Neural cell (in vitro differentiated cells): ENCODE measurements around the gene LILRA1. TPM values are rescaled to one million over a fixed set of nuclear protein-coding genes. Genes with fewer than 3 reads are reported as not detected.
"Not testable (repeated sequence)": the region's sequence is repeated elsewhere in the genome, so short reads cannot be mapped to it uniquely, and the experiment has no call there.

Experiments
- H2AFZ ChIP-seq: fragments of 200-600, 300-800 bp; sonication (generic), shearing (Covaris generic); 2 replicates; pipeline ENCODE4 v1.6.0; 2014; ENCODE audit warnings: low read depth, mild to moderate bottlenecking, antibody characterized with exemption, low read length, moderate library complexity
- H3F3A ChIP-seq: fragments of 200-600 bp; shearing (Covaris generic); 2 replicates; pipeline ENCODE4 v1.6.1; 2016; ENCODE audit warnings: mild to moderate bottlenecking, moderate library complexity, mixed read lengths, antibody characterized with exemption, low read length; ENCODE audit not compliant: insufficient read depth, poor library complexity, severe bottlenecking
- H3K27ac ChIP-seq: fragments of 200-600, 300-800 bp; sonication (generic), shearing (Covaris generic); 2 replicates; pipeline ENCODE4 v1.5.1; 2014; ENCODE audit warnings: mild to moderate bottlenecking, low read length, moderate library complexity
- H3K27me3 ChIP-seq: fragments of 300-800, 200-600 bp; sonication (generic), shearing (Covaris generic); 2 replicates; pipeline ENCODE4 v1.6.0; 2014; ENCODE audit warnings: mild to moderate bottlenecking, low read depth, low read length, moderate library complexity; ENCODE audit not compliant: insufficient read depth
- H3K36me3 ChIP-seq: fragments of 300-800, 200-600 bp; sonication (generic), shearing (Covaris generic); 2 replicates; pipeline ENCODE4 v1.5.1; 2014; ENCODE audit warnings: mild to moderate bottlenecking, antibody characterized with exemption, low read length, moderate library complexity; ENCODE audit not compliant: insufficient read depth
- H3K4me2 ChIP-seq: fragments of 300-800, 200-600 bp; sonication (generic), shearing (Covaris generic); 2 replicates; pipeline ENCODE4 v1.6.0; 2014; ENCODE audit warnings: mild to moderate bottlenecking, low read length
- H3K4me3 ChIP-seq: fragments of 300-800, 200-600 bp; sonication (generic), shearing (Covaris generic); 2 replicates; pipeline ENCODE4 v1.5.1; 2014; ENCODE audit warnings: mild to moderate bottlenecking, low read length, moderate library complexity
- H3K79me2 ChIP-seq: fragments of 200-600 bp; shearing (Covaris generic); replicated peaks from 2 replicates; pipeline ENCODE4 v1.6.0; 2014; ENCODE audit warnings: mild to moderate bottlenecking, low read length, moderate library complexity; ENCODE audit not compliant: insufficient read depth
- H3K9ac ChIP-seq: fragments of 300-800, 200-600 bp; sonication (generic), shearing (Covaris generic); 2 replicates; pipeline ENCODE4 v1.6.1; 2016; ENCODE audit warnings: mild to moderate bottlenecking, low read length, mixed read lengths
- H3K9me2 ChIP-seq: fragments of 200-600 bp; shearing (Covaris generic); 2 replicates; pipeline ENCODE4 v1.6.1; 2016; ENCODE audit warnings: mild to moderate bottlenecking, low read length, mixed read lengths; ENCODE audit not compliant: insufficient read depth
- H3K9me3 ChIP-seq: fragments of 200-600, 300-800 bp; sonication (generic), shearing (Covaris generic); 2 replicates; pipeline ENCODE4 v1.6.1; 2016; ENCODE audit warnings: mild to moderate bottlenecking, mixed run types, low read length, moderate library complexity, mixed read lengths
- H4K20me1 ChIP-seq: fragments of 200-600 bp; shearing (Covaris generic); 2 replicates; pipeline ENCODE4 v1.6.1; 2016; ENCODE audit warnings: mild to moderate bottlenecking, mixed run types; ENCODE audit not compliant: insufficient read depth
- CTCF ChIP-seq: fragments of 450-650 bp; IDR thresholded peaks from 2 replicates; pipeline ENCODE4 v1.5.1; 2014; ENCODE audit warnings: antibody characterized with exemption, mild to moderate bottlenecking, moderate library complexity; ENCODE audit not compliant: poor library complexity, severe bottlenecking
- EZH2 ChIP-seq: fragments of 200-600, 300-800 bp; shearing (Covaris generic), sonication (generic); IDR thresholded peaks from 2 replicates; pipeline ENCODE4 v1.6.1; 2014; ENCODE audit warnings: antibody characterized with exemption, low read length, borderline replicate concordance, mild to moderate bottlenecking; ENCODE audit not compliant: insufficient read depth, poor library complexity, severe bottlenecking
- MXI1 ChIP-seq: fragments of 450-650 bp; conservative IDR thresholded peaks from 2 replicates; pipeline ENCODE4 v1.6.1; 2014; ENCODE audit warnings: antibody characterized with exemption, mild to moderate bottlenecking; ENCODE audit not compliant: poor library complexity, severe bottlenecking
- RAD21 ChIP-seq: fragments of 450-650 bp; conservative IDR thresholded peaks from 2 replicates; pipeline ENCODE4 v1.6.1; 2014; ENCODE audit warnings: antibody characterized with exemption, mild to moderate bottlenecking, moderate library complexity
- REST ChIP-seq: IDR thresholded peaks from 2 replicates; pipeline ENCODE4 v1.6.1; 2012; ENCODE audit warnings: borderline replicate concordance
- TAF1 ChIP-seq: IDR thresholded peaks from 2 replicates; pipeline ENCODE4 v1.6.1; 2012; ENCODE audit warnings: low read depth
- polyA plus RNA-seq: library from polyadenylated mRNA; depleted of rRNA; stranded (reverse); fragments of >200 nt; gene quantifications from 2 replicates; pipeline ENCODE4 v1.2.3, GENCODE V29; 2014

Gene LILRA1
- polyA plus RNA-seq, 1 donor from 2014 or later: not detected

GRCh38 chr19:54631489-54632337, 38.3 kb downstream of the LILRA1 start:
- not testable (repeated sequence) for H4K20me1 ChIP-seq, H3F3A ChIP-seq, H3K4me3 ChIP-seq, H2AFZ ChIP-seq, H3K27ac ChIP-seq, H3K27me3 ChIP-seq, H3K36me3 ChIP-seq, H3K9ac ChIP-seq, H3K9me2 ChIP-seq, H3K4me2 ChIP-seq, H3K79me2 ChIP-seq, H3K9me3 ChIP-seq

- H3K27me3 ChIP-seq, H3K9me3 ChIP-seq: not testable (repeated sequence)
These were observed 39.1 kb downstream of the LILRA1 start for GRCh38 chr19:54632517-54632916.

GRCh38 chr19:54633401-54633800, 40.0 kb downstream of the LILRA1 start:
- Histone ChIP-seq H3K4me3 (no peak overlapping the region), H3K27me3 (no peaks in the 10 kb centered on the region), H3K27ac (no peak overlapping the region), H4K20me1 (no peaks in the 10 kb centered on the region), H3F3A (no peaks in the 10 kb centered on the region), H3K36me3 (no peaks in the 10 kb centered on the region), H2AFZ (no peak overlapping the region), H3K79me2 (no peaks in the 10 kb centered on the region), H3K9ac (no peak overlapping the region), H3K9me2 (no peaks in the 10 kb centered on the region), H3K9me3 (peaks cover 2% of the 10 kb centered on the region), H3K4me2 (no peak overlapping the region)
- TF ChIP-seq CTCF: no peak
- TF ChIP-seq RAD21: no peak
- TF ChIP-seq TAF1: no peak
- no peak for TF ChIP-seq MXI1
- TF ChIP-seq EZH2: no peak
- no peak for TF ChIP-seq REST

More at GRCh38 chr19:54632517-54632916, 39.1 kb downstream of the LILRA1 start:
- not testable (repeated sequence) for H2AFZ ChIP-seq, H3K79me2 ChIP-seq, H3K9ac ChIP-seq, H3K9me2 ChIP-seq, H3K4me3 ChIP-seq, H3K4me2 ChIP-seq, H3K27ac ChIP-seq, H3F3A ChIP-seq, H4K20me1 ChIP-seq, H3K36me3 ChIP-seq

- not testable (repeated sequence) for H3K9me2 ChIP-seq, H3K79me2 ChIP-seq, H3K27me3 ChIP-seq, H3K4me3 ChIP-seq, H2AFZ ChIP-seq, H3K27ac ChIP-seq, H4K20me1 ChIP-seq, H3K36me3 ChIP-seq, H3K9ac ChIP-seq, H3K4me2 ChIP-seq, H3F3A ChIP-seq, H3K9me3 ChIP-seq
These were observed 42.6 kb downstream of the LILRA1 start for GRCh38 chr19:54636081-54636480.
